HG02943 (cell line): Measurements from ENCODE around the gene CCND1.

ENCODE experiments used
- ATAC-seq: cut with Tn5 transposase; IDR thresholded peaks from one replicate; pipeline ENCODE4 v1.9.1; 2021; ENCODE audit warnings: mild to moderate bottlenecking, low read depth, moderate library complexity; ENCODE audit not compliant: unreplicated experiment

Gene CCND1

DNA sequence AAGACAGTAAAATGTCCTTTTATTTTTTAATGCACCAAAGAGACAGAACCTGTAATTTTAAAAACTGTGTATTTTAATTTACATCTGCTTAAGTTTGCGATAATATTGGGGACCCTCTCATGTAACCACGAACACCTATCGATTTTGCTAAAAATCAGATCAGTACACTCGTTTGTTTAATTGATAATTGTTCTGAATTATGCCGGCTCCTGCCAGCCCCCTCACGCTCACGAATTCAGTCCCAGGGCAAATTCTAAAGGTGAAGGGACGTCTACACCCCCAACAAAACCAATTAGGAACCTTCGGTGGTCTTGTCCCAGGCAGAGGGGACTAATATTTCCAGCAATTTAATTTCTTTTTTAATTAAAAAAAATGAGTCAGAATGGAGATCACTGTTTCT lies 1.1 kb upstream of the CCND1 start:
- no peak for ATAC-seq

GRCh38 chr11:69640260-69640994 lies 529 bp upstream of the CCND1 start:
- no peak for ATAC-seq

DNA sequence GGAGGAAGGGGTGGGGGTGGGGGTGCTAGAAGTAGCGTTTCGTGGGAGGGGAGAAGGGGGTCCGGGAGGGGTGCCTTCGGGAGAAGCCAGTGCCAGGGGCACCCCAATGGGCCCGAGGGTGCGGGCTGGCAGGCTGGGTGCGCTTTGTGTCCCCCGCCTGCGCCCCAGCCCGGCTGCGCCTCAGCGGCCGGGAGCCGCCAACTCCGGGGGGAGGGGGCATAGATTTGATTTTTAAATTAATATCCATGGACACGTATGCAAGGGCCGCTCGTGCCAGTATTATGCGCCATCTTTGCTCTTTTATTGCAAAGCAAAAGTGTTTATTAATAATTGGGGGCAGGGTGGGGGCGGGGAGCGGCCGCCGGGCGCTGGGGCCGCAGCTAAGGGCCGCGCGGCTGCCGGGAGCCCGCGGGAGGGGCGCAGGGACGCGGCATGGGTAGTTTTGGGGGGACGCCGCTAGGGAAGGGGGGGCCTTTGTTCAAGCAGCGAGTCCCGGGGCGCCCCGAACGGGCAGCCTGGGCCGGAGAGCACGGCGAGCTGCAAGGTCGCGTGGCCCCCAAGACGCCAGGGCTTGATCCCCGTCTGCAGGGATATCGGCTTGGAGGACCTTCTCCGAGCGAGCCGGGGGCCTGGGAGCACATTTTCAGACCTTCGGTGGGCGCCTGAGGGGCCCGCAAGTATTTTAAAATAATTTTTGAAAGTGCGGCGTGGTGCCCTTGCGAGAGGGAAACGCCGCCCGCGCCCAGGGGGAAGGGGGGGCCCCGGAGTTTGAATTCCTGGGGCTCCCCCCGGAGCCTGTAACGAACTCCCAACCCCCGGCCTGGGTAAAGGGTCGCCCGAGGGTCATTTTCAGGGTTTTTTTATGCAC lies 959 bp downstream of the CCND1 start:
- ATAC-seq = no peak

GRCh38 chr11:69642549-69642912 lies 1.6 kb downstream of the CCND1 start:
- no peak for ATAC-seq

GRCh38 chr11:69642913-69643632 lies 2.1 kb downstream of the CCND1 start:
- ATAC-seq = no peak

DNA sequence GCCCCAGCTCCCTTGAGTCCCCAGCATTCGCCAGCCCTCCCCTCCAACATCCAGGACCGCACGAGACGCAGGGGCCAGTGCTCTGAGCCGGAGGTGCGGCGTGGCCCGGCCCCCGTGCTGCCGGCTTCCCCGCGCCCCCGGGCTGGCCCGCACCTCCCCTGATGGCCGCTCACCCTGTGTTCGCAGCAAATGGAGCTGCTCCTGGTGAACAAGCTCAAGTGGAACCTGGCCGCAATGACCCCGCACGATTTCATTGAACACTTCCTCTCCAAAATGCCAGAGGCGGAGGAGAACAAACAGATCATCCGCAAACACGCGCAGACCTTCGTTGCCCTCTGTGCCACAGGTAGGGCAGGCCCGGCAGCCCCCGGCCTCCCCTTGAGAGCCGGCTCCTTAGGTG lies 2.7 kb downstream of the CCND1 start:
- no peak for ATAC-seq

GRCh38 chr11:69644071-69644961 lies 3.4 kb downstream of the CCND1 start:
- no peak for ATAC-seq

GRCh38 chr11:69644962-69645675 lies 4.2 kb downstream of the CCND1 start:
- ATAC-seq = no peak

DNA sequence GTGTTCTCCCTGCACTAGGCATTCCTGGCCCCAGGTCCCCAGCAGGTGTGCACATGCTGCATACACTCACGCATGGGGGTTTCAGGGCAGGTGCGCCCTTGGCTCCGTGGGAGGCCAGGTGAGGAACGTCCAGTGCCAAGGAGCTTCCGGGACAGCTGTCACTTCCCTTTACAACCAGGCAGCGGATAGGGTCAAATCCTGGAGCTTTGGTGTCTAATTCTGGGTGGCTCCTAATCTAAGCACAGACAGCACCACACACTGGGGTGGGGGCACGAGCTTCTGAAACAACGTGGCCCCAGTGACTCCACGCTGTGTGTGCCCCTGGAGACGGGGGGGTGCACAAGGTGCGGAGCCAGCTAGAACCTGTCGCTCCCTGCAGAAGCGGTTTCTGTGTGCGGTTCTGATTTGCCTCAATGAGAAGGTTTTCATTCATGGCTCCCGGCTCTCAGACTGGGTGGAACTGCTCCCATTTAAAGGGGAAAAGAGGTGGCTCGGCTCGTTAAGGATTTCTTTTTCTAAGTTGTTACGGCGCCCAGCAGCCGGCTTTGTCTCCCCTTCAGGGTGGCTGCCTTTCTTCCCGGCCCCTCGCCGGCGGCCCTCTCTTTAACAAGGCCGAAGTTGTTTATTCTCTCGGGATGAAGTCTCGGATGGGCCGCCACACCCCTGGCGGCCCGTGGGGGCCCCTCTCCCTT lies 5.0 kb downstream of the CCND1 start:
- no peak for ATAC-seq

DNA sequence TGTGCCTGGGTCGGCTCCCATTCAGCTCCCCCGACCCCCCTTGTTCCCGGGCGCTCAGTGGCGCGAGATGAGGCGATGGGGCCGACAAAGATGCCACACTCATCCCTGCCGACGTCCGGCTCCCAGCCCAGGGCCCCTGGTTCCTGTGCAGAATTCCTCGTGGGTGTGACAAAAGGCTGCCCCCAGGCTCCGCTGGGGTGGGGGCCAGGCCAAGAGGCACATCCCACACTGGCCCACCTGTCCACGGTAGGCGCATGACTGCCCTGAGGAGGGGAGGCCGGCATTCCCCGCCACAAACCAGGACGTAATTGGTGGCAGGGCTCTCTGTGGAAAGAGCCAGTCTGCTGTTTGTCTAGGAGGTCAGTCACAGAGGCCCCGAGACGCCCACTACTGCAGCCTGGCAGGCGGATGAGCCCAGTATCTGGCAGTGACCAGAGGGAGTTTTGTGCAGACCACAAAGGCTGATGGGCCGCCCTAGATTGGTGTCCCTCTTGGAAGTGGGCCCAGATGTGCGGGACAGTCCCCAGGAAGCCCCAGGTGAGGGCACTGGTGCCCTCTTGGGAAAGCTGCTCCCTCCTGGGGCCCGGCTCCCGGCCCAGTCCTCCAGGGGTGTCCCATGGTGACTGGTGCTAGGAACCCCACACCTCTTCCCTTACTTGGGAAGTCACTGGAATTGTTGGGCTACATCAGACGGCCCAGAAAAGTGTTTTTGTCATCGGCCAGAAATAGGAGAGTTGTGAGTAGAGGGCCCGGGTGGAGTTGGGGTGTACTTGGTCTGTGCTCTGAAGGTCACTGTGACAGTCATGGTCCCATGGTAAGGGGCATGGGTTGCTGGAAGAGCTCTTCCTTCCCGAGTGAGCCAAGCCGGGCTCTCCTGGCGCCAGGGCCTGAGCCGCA lies 5.8 kb downstream of the CCND1 start:
- no peak for ATAC-seq

DNA sequence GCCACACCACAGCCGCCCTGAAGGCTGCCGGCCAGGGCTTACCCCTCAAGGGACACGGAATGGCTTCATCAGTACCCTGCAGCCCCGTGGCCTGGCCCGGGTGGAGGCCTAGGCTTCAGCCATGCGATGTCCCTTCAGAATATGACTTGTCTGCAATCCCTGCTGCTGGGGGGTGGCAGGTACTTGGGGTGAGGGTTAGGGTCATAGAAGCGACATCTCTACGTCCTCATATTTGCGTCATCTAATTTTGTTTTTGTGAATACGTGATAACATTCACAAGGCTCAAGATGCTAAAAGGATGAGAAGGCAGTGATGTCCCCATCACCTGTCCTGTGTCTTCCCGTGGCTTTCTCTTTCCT lies 6.4 kb downstream of the CCND1 start:
- ATAC-seq = no peak

GRCh38 chr11:69647761-69648497 lies 7.0 kb downstream of the CCND1 start:
- no peak for ATAC-seq

- ATAC-seq = no peak
These were observed 8.0 kb downstream of the CCND1 start for GRCh38 chr11:69648679-69649575.

DNA sequence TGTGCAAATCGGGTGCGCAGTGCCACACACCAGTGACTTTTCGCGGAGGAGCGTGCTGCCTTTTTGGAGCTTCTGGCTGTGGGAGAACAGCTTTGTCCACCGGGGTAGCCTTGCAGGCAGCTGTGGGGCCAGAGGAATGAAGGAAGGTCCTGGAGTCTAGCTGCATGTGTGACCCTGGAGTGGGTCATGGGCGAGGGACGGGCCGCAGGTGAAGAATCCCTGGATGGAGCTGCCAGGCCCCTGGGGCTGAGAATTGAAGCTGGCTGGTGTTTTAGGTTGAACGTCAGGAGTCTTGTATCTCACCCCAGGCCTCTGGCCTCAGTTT lies 8.6 kb downstream of the CCND1 start:
- no peak for ATAC-seq

DNA sequence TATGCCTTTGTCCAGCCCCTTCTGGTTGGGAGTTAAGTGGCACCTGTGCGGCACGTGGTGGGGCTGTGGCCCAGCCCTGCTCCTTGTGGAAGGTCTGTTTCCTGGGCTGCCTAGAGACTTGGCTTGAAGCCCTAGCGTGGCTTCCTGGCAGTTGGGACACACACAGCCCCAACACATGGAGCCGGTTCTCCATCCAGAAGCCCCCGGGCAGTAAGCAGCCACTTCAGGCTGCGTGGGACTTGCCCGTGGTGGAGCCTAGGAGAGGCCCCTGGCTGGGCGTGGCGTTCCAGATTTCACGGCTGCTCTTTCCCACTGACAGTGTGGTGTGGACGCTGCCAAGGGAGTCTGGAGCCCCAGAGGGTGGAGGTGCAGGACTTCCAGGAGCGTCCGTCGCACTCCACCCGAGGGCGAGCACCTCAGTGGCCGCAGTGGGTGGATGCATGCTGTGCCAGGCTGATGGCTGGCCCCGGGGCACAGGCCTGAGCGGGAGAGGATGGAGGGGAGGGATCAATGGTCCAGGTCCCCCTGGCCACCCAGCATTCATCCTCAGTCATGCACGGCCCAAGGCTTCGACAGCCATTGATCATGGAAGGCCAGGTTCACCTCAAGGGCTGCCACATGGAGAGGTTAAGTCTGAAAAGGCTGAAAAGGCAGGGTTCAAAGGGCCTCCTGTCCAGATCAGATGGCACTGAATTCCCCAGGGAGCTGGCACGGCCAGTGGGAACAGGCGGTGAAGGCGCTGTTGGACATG lies 9.3 kb downstream of the CCND1 start:
- no peak for ATAC-seq

- ATAC-seq = no peak
These were observed 9.9 kb downstream of the CCND1 start for GRCh38 chr11:69650832-69651344.
